K562 (cell line): Measurements from ENCODE around the gene MAP3K6. TPM values are rescaled to one million over a fixed set of nuclear protein-coding genes. Genes with fewer than 3 reads are reported as not detected.

Experiments used
- ATAC-seq: fragments of 200-7000 bp; cut with Tn5 transposase; 3 replicates; pipeline ENCODE4 v1.9.1; 2020; ENCODE audit warnings: moderate library complexity
- BruUV-seq: library from RNA; stranded (reverse); fragments of 400-500 nt; replicated peaks from 2 replicates; lab custom pipeline; 2021; lab: Mats Ljungman, UMichigan
- CTCF ChIA-PET: fragments of 300-600 bp; formaldehyde crosslinking; extraction: SDS; loops from one replicate; lab custom pipeline; 2021; ENCODE audit warnings: low intra/inter-chr PET ratio; lab: Yijun Ruan, JAX
- POLR2A ChIA-PET: fragments of 300-600, 350-650 bp; sonication (Branson Sonifier 250); formaldehyde crosslinking; extraction: SDS; loops from one replicate; lab custom pipeline; 2021; ENCODE audit warnings: antibody characterized with exemption, inconsistent platforms; lab: Yijun Ruan, JAX
- DNase-seq, 4 experiments: peaks; one replicate each; pipeline versions ENCODE4 v3.0.0 to v3.0.0-alpha.2; 2011 to 2018; ENCODE audit warnings: low spot score in 3 of 4, mixed read lengths in 3 of 4; ENCODE audit errors: extremely low read depth in 1 of 4
- FAIRE-seq: peaks from 2 replicates; lab custom pipeline; 2011; peaks lifted over from hg19 to GRCh38; lab: Jason Lieb, UNC
- H2AFZ ChIP-seq: 2 replicates; pipeline ENCODE4 v1.6.0; 2011; ENCODE audit warnings: low read depth, low read length, control low read depth, inconsistent platforms
- H3K27ac ChIP-seq: fragments of 200-600 bp; 3 replicates; pipeline ENCODE4 v1.8.0; 2011; ENCODE audit warnings: low read depth, mild to moderate bottlenecking, control low read depth, inconsistent platforms, low read length, moderate library complexity, mixed read lengths; ENCODE audit errors: extremely low read depth
- H3K27me3 ChIP-seq, 2 experiments: fragments of 300-600 bp in 1 of 2; 2 replicates in 1 of 2; 3 replicates in 1 of 2; pipeline versions ENCODE4 v1.6.0 to v1.8.0; 2011; ENCODE audit warnings: inconsistent platforms in 2 of 2, low read length in 2 of 2, mild to moderate bottlenecking in 1 of 2, mixed read lengths in 1 of 2, moderate library complexity in 1 of 2; ENCODE audit not compliant: control insufficient read depth in 2 of 2, insufficient read depth in 2 of 2
- H3K36me3 ChIP-seq: fragments of 300-600 bp; 3 replicates; pipeline ENCODE4 v1.8.0; 2011; ENCODE audit warnings: mild to moderate bottlenecking, low read length, inconsistent platforms; ENCODE audit not compliant: control insufficient read depth, insufficient read depth
- H3K4me1 ChIP-seq, 2 experiments: fragments of 200-600 bp in 1 of 2; replicated peaks in 1 of 2; 2 replicates in 1 of 2; 3 replicates in 1 of 2; pipeline versions ENCODE4 v1.5.1 to v1.8.0; 2011; ENCODE audit warnings: inconsistent platforms in 2 of 2, low read length in 2 of 2, mild to moderate bottlenecking in 1 of 2, mixed read lengths in 1 of 2, moderate library complexity in 1 of 2; ENCODE audit not compliant: control insufficient read depth in 2 of 2, insufficient read depth in 2 of 2
- H3K4me2 ChIP-seq: 2 replicates; pipeline ENCODE4 v1.6.1; 2011; ENCODE audit warnings: low read length, control low read depth, inconsistent platforms, mixed read lengths; ENCODE audit not compliant: insufficient read depth
- H3K4me3 ChIP-seq: fragments of 200-600 bp; sonication (generic), shearing (Covaris generic); 2 replicates; pipeline ENCODE4 v1.5.1; 2016; ENCODE audit warnings: control low read depth, inconsistent platforms
- H3K79me2 ChIP-seq: fragments of 200-600 bp; 3 replicates; pipeline ENCODE4 v1.8.0; 2011; ENCODE audit warnings: low read length, inconsistent platforms; ENCODE audit not compliant: control insufficient read depth, insufficient read depth
- H3K9ac ChIP-seq, 2 experiments: 2 replicates each; pipeline versions ENCODE4 v1.6.0 to v1.6.1; 2011; ENCODE audit warnings: low read depth in 2 of 2, low read length in 2 of 2, control low read depth in 1 of 2, inconsistent platforms in 1 of 2, mild to moderate bottlenecking in 1 of 2, mixed read lengths in 1 of 2; ENCODE audit not compliant: insufficient read depth in 1 of 2
- H3K9me1 ChIP-seq: one replicate; pipeline ENCODE4 v1.6.0; 2011; ENCODE audit warnings: inconsistent platforms, mild to moderate bottlenecking, low read length, moderate library complexity; ENCODE audit not compliant: control insufficient read depth, insufficient read depth
- H3K9me3 ChIP-seq: replicated peaks from 2 replicates; pipeline ENCODE4 v1.5.1; 2011; ENCODE audit warnings: low read depth, low read length, inconsistent platforms; ENCODE audit not compliant: control insufficient read depth, insufficient read depth
- H4K20me1 ChIP-seq: replicated peaks from 2 replicates; pipeline ENCODE4 v1.6.1; 2011; ENCODE audit warnings: low read length, inconsistent platforms, mixed read lengths; ENCODE audit not compliant: control insufficient read depth, insufficient read depth
- GMEB1 ChIP-seq: fragments of 250-450 bp; sonication (Bioruptor Pico); IDR thresholded peaks from 2 replicates; pipeline ENCODE4 v1.4.0; 2020; ENCODE audit warnings: mild to moderate bottlenecking
- NFIC ChIP-seq: fragments of 450-650 bp; IDR thresholded peaks from 2 replicates; pipeline ENCODE4 v1.6.1; 2017; ENCODE audit warnings: mild to moderate bottlenecking, inconsistent platforms
- POLR2AphosphoS5 ChIP-seq: IDR thresholded peaks from 2 replicates; pipeline ENCODE4 v1.6.1; 2011; ENCODE audit warnings: mild to moderate bottlenecking, low read depth, low read length, moderate library complexity; ENCODE audit not compliant: control insufficient read depth, insufficient read depth
- SIN3A ChIP-seq, 2 experiments: fragments of 150-350 bp in 1 of 2; IDR thresholded peaks; 2 replicates each; pipeline ENCODE4 v1.6.1; 2011 to 2016; ENCODE audit warnings: borderline replicate concordance in 2 of 2, low read depth in 2 of 2, low read length in 2 of 2, mild to moderate bottlenecking in 2 of 2, moderate library complexity in 2 of 2; ENCODE audit not compliant: control insufficient read depth in 1 of 2
- SMARCE1 ChIP-seq: fragments of 450-650 bp; IDR thresholded peaks from 2 replicates; pipeline ENCODE4 v1.7.1; 2016; ENCODE audit warnings: mild to moderate bottlenecking
- SRSF1 ChIP-seq: fragments of 200-400 bp; formaldehyde crosslinking; IDR thresholded peaks from 2 replicates; pipeline ENCODE4 v1.6.1; 2017; ENCODE audit warnings: mild to moderate bottlenecking, low read depth, low read length, moderate library complexity
- TEAD1 ChIP-seq, 2 experiments: fragments of 450-650 bp in 1 of 2; sonication (generic) in 1 of 2; formaldehyde crosslinking; IDR thresholded peaks; 2 replicates each; pipeline versions ENCODE4 v1.4.0 to v1.8.0; 2020 to 2022; ENCODE audit warnings: mild to moderate bottlenecking in 2 of 2, missing genetic modification reagents in 1 of 2
- ZNF12 ChIP-seq: sonication (generic); formaldehyde crosslinking; IDR thresholded peaks from 2 replicates; pipeline ENCODE4 v1.4.0; 2020; ENCODE audit warnings: mild to moderate bottlenecking, missing genetic modification reagents
- ZNF445 ChIP-seq: fragments of 250-450 bp; sonication (Bioruptor Pico); IDR thresholded peaks from 2 replicates; pipeline ENCODE4 v1.4.0; 2020; ENCODE audit warnings: low read depth, mild to moderate bottlenecking, moderate library complexity
- ZNF583 ChIP-seq: fragments of 250-450 bp; sonication (Bioruptor Pico); IDR thresholded peaks from 2 replicates; pipeline ENCODE4 v1.4.0; 2020
- ZNF584 ChIP-seq: fragments of 200-800 bp; sonication (Bioruptor generic); IDR thresholded peaks from 2 replicates; pipeline ENCODE4 v1.6.1; 2016; ENCODE audit warnings: low read depth, mild to moderate bottlenecking, missing genetic modification characterization, missing compliant biosample characterization
- WGBS: fragments of 100-300 bp; shearing (Covaris generic); methylation state at CpG from one replicate; pipeline ENCODE4 v1.1.6; 2016; ENCODE audit warnings: low coverage, mixed read lengths; ENCODE audit not compliant: insufficient coverage; ENCODE audit errors: missing lambda C conversion rate; 5-methylcytosine and 5-hydroxymethylcytosine counted together
- in situ Hi-C: fragments of 300-500 bp; cut with MboI; formaldehyde crosslinking; loops from 4 replicates; pipeline ENCODE4 v1.15.0; 2018; ENCODE audit warnings: inconsistent platforms, mixed read lengths
- intact Hi-C: fragments of 100-400 bp; cut with micrococcal nuclease; formaldehyde crosslinking; loops from 2 replicates; pipeline ENCODE4 v1.14.2; 2022
- polyA plus RNA-seq, 8 experiments: library from polyadenylated mRNA; depleted of rRNA in 4 of 8; stranded (reverse) in 5 of 8; unstranded in 3 of 8; fragments of >200 nt; fragmentation: Nextera tagmentation in 2 of 8; fragmentation: Illumina TruSeq in 1 of 8; extraction: Ambion mirVana in 2 of 8; extraction: Trizol in 1 of 8; gene quantifications; 2 replicates each; pipeline versions ENCODE4 v1.2.1 to v1.2.3, GENCODE V29; 2011 to 2014; ENCODE audit warnings: inconsistent platforms in 1 of 8, missing spikeins in 1 of 8
- total RNA-seq, 7 experiments: library from RNA; depleted of rRNA in 6 of 7; stranded (reverse); fragments of >200 nt in 6 of 7; fragmentation: Illumina TruSeq in 2 of 7; extraction: Trizol in 2 of 7; gene quantifications; 2 replicates each; pipeline versions ENCODE4 v1.2.1 to v1.2.3, GENCODE V29; 2011 to 2021; ENCODE audit warnings: low replicate concordance in 1 of 7
- TF ChIP-seq, protein P1 (sequence below): sonication (generic); formaldehyde crosslinking; IDR thresholded peaks from 2 replicates; pipeline ENCODE4 v1.8.1; 2023; ENCODE audit warnings: mild to moderate bottlenecking, missing genetic modification reagents, moderate library complexity
- TF ChIP-seq, protein P2 (sequence below): fragments of 250-450 bp; sonication (Bioruptor Pico); IDR thresholded peaks from 2 replicates; pipeline ENCODE4 v1.8.0; 2022; ENCODE audit warnings: moderate library complexity, mild to moderate bottlenecking, inconsistent platforms

MAP3K6 gene
- total and polyA plus RNA-seq, 9 of the 15 experiments (the other 6 are each of a cell fraction or from before 2014, with no cell fraction given), result 0.99 to 21.9 (median 7.0) TPM

DNA sequence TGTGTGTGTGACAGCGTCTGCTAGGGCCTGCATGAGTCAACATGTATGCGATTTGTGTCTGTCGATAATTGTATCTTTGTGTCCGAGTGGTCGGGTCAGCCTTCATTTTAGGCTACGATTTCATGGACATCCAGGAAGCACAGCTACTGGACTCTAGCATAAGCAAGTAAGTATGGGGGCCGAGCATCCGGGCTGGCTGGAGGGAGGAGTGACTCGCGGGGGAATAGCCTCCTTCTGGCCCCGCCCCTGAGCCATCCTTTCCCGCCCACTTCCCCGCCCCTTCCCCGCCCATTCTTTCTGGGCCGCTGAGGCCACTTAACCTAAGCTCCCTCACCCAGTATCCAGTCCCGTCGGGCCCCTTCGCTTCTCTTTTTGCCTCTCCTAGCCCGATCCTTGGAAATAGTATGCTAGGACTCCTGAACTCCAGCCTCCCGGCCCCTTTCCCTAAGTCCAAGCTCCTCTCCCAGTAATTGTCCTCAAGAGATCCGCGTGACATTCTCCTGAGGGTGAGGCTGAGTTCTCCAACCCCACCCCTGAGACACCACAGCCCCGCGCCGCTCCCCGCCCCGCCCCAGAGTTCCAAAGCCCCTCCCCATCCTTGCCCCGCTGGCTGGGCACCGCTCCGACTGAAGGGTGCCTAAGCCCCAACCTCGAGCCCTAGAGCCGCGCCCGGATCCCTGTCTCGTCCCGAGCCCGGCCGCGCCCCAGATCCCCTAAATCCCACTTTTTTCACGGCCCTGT is 1.2 kb downstream of the MAP3K6 start:
- no peaks in the 10 kb centered on the region for H3K9me3 ChIP-seq
- WGBS, result 2% methylated on average over 35 of the region's 40 CpGs
- peak; percentile 93 to 97 (median 94) for DNase-seq
- in situ Hi-C loops (no loop called here), intact Hi-C loops (loop anchor here (10.0 kb wide), 1 partner anchor 171 kb away; no protein-coding TSS in a partner anchor)
- peak overlapping the region; percentile 82 for H3K4me3 ChIP-seq
- no peaks in the 10 kb centered on the region; the same call in 1 of the 2 replicates for H4K20me1 ChIP-seq
- peak overlapping the region; percentile 78 for H3K27ac ChIP-seq
- ChIA-PET POLR2A (interaction anchor here (0.5 to 3.3 kb wide), 25 partner anchors 8 to 1216 kb away, joined by 3 to 20 read pairs (median 4); partner anchors contain the start of genes CD164L2, FCN3 and SYTL1), CTCF (interaction anchor here (0.6 to 0.8 kb wide), 2 partner anchors 27 to 44 kb away, joined by 5 read pairs; partner anchors contain the start of genes GPR3 and TMEM222)
- H3K9ac ChIP-seq, result peak overlapping the region; percentile 85 to 91
- H3K4me1 ChIP-seq, result peaks cover 20 to 57% of the 10 kb centered on the region in 2 experiments; a peak in 4 of 5 replicates
- H3K4me2 ChIP-seq, result peak overlapping the region; percentile 84
- no peaks in the 10 kb centered on the region for H3K27me3 ChIP-seq
- H3K36me3 ChIP-seq, result no peaks in the 10 kb centered on the region
- peak overlapping the region; percentile 92 for H2AFZ ChIP-seq
- ATAC-seq, result peak; percentile 84
- FAIRE-seq, result peak; percentile 78
- H3K79me2 ChIP-seq, result no peaks in the 10 kb centered on the region
- H3K9me1 ChIP-seq, result no peaks in the 10 kb centered on the region
- no TSS peak for BruUV-seq
- TF ChIP-seq ZNF584 (CRISPR knock-in tag), result no peak
- TF ChIP-seq ZNF583 (CRISPR knock-in tag), result no peak
- peak in 1 of 2 experiments; percentile 19; a peak in 2 of 4 replicates for TF ChIP-seq TEAD1 (CRISPR knock-in tag; IDR thresholded peaks at IDR 0.05)
- TF ChIP-seq SMARCE1, result 0 out of 2 replicates have a peak, but pooled peaks have one; percentile 19
- 0 out of 2 replicates have a peak, but pooled peaks have one; percentile 31 for TF ChIP-seq NFIC
- TF ChIP-seq SRSF1, result no peak
- TF ChIP-seq POLR2AphosphoS5, result peak; percentile 65
- TF ChIP-seq ZNF12 (CRISPR knock-in tag), result 0 out of 2 replicates have a peak, but pooled peaks have one; percentile 77
- TF ChIP-seq, protein P1, sequence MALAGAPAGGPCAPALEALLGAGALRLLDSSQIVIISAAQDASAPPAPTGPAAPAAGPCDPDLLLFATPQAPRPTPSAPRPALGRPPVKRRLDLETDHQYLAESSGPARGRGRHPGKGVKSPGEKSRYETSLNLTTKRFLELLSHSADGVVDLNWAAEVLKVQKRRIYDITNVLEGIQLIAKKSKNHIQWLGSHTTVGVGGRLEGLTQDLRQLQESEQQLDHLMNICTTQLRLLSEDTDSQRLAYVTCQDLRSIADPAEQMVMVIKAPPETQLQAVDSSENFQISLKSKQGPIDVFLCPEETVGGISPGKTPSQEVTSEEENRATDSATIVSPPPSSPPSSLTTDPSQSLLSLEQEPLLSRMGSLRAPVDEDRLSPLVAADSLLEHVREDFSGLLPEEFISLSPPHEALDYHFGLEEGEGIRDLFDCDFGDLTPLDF (CRISPR knock-in tag), result 0 out of 2 replicates have a peak, but pooled peaks have one; percentile 43
- TF ChIP-seq SIN3A (IDR thresholded peaks at IDR 0.05; ENCODE audit: borderline replicate concordance in 2 of 2, control insufficient read depth in 1 of 2, low read depth in 2 of 2, low read length in 2 of 2), result peak in 1 of 2 experiments; percentile 1; a peak in 1 of 4 replicates
- no peak for TF ChIP-seq ZNF445 (CRISPR knock-in tag)
- TF ChIP-seq, protein P2, sequence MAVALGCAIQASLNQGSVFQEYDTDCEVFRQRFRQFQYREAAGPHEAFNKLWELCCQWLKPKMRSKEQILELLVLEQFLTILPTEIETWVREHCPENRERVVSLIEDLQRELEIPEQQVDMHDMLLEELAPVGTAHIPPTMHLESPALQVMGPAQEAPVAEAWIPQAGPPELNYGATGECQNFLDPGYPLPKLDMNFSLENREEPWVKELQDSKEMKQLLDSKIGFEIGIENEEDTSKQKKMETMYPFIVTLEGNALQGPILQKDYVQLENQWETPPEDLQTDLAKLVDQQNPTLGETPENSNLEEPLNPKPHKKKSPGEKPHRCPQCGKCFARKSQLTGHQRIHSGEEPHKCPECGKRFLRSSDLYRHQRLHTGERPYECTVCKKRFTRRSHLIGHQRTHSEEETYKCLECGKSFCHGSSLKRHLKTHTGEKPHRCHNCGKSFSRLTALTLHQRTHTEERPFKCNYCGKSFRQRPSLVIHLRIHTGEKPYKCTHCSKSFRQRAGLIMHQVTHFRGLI, result no peak
- TF ChIP-seq GMEB1 (CRISPR knock-in tag), result no peak
